Fibroblast of skin of right biceps (primary cell): ENCODE measurements around the gene DCAF7.
A peak's percentile ranks its signal among the peaks of the same experiment; 100 is the strongest.

Source experiments
- DNase-seq: peaks from one replicate; pipeline ENCODE4 v3.0.0-alpha.2; 2013

DCAF7 gene

GRCh38 chr17:63546308-63547082 lies 3.8 kb upstream of the DCAF7 start:
- DNase-seq = no peak

- DNase-seq = no peak
Measured at GRCh38 chr17:63547083-63547523, 3.2 kb upstream of the DCAF7 start.

GRCh38 chr17:63549289-63549945 lies 860 bp upstream of the DCAF7 start:
- no peak for DNase-seq

GRCh38 chr17:63550817-63551639 lies 751 bp downstream of the DCAF7 start:
- peak; percentile 50 for DNase-seq

GRCh38 chr17:63552211-63552610 lies 1.9 kb downstream of the DCAF7 start:
- no peak for DNase-seq

GRCh38 chr17:63555500-63556156 lies 5.4 kb downstream of the DCAF7 start:
- no peak for DNase-seq

- DNase-seq = no peak
Measured at GRCh38 chr17:63557416-63557815, 7.1 kb downstream of the DCAF7 start.

GRCh38 chr17:63558441-63558840 lies 8.2 kb downstream of the DCAF7 start:
- no peak for DNase-seq

- DNase-seq = no peak
Measured at GRCh38 chr17:63561819-63562218, 11.5 kb downstream of the DCAF7 start.

GRCh38 chr17:63563339-63563738 lies 13.1 kb downstream of the DCAF7 start:
- DNase-seq = no peak

- no peak for DNase-seq
Measured at GRCh38 chr17:63564562-63564961, 14.3 kb downstream of the DCAF7 start.

GRCh38 chr17:63567229-63567628 lies 17.0 kb downstream of the DCAF7 start:
- DNase-seq = no peak

- DNase-seq = no peak
Measured at GRCh38 chr17:63568563-63568962, 18.3 kb downstream of the DCAF7 start.

- DNase-seq = peak; percentile 72
Measured at GRCh38 chr17:63571632-63572310, 21.5 kb downstream of the DCAF7 start.

- no peak for DNase-seq
Measured at GRCh38 chr17:63573634-63574033, 23.4 kb downstream of the DCAF7 start.

GRCh38 chr17:63578027-63578768 lies 27.9 kb downstream of the DCAF7 start:
- no peak for DNase-seq

- DNase-seq = no peak
Measured at GRCh38 chr17:63578769-63579111, 28.5 kb downstream of the DCAF7 start.

GRCh38 chr17:63579633-63580032 lies 29.4 kb downstream of the DCAF7 start:
- no peak for DNase-seq

GRCh38 chr17:63587770-63588169 lies 37.5 kb downstream of the DCAF7 start:
- DNase-seq = no peak

- DNase-seq = no peak
Measured at GRCh38 chr17:63588797-63589196, 38.5 kb downstream of the DCAF7 start.

GRCh38 chr17:63589646-63590045 lies 39.4 kb downstream of the DCAF7 start:
- DNase-seq = no peak

GRCh38 chr17:63592797-63593196 lies 42.5 kb downstream of the DCAF7 start:
- DNase-seq = no peak
